GM10266 (cell line): ENCODE measurements around the gene LHX3.

Experiments used
- DNase-seq: peaks from one replicate; pipeline ENCODE4 v3.0.0; 2012; ENCODE audit errors: extremely low spot score
- CTCF ChIP-seq: IDR thresholded peaks from 2 replicates; pipeline ENCODE4 v1.5.1; 2012; ENCODE audit warnings: mild to moderate bottlenecking, low read depth; ENCODE audit not compliant: control insufficient read depth, insufficient read depth; ENCODE audit errors: missing control alignments

LHX3 gene

GRCh38 chr9:136149337-136149736 lies 55.6 kb downstream of the LHX3 start:
- TF ChIP-seq CTCF = no peak
- no peak for DNase-seq

- TF ChIP-seq CTCF = no peak
- no peak for DNase-seq
Measured at GRCh38 chr9:136148766-136149165, 56.2 kb downstream of the LHX3 start.

GRCh38 chr9:136147890-136148714 lies 56.8 kb downstream of the LHX3 start:
- no peak for TF ChIP-seq CTCF
- DNase-seq = no peak

GRCh38 chr9:136147038-136147889 lies 57.7 kb downstream of the LHX3 start:
- no peak for DNase-seq
- TF ChIP-seq CTCF = no peak
